HCEC 1CT (cell line): ENCODE data around the gene PFDN1.

ENCODE experiments used
- DNase-seq: peaks from one replicate; pipeline ENCODE4 v3.0.0-alpha.2; 2017

PFDN1 gene

DNA sequence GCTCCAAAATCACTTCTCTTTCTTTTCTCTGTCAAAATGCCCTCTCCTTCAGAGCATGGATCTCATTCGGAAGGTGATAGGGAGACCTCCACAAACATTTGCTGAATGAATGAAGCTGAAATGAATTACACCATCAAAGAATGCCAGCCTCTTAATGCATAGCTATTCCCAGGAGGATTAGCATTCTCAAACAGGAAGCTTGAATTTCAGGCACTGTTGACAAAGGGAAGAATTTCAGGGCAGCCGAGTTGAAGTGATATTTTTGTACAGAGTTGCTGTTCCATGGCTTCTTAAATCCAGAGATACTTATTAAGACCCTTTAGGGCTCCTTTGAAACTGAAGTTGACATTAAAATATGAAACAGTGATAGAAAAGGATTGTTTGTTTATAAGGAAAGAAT, 24.7 kb upstream of the PFDN1 start:
- no peak for DNase-seq

DNA sequence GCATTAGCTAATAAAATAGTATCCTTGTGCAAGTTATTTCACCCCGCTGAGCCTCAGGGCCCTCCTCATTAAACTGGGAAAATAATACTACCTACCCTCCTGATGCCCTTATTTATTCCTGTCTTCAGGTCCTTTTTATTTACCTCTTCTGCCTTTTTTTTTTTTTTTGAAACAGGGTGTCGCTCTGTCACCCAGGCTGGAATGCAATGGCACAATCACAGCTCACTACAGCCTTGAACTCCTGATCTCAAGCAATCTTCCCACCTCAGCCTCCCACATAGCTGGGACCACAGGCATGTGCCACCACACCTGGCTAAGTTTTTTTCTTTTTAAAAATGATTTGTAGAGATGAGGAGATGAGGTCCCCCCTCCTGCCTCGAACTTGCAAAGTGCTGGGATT, 22.6 kb upstream of the PFDN1 start:
- DNase-seq: no peak

DNA sequence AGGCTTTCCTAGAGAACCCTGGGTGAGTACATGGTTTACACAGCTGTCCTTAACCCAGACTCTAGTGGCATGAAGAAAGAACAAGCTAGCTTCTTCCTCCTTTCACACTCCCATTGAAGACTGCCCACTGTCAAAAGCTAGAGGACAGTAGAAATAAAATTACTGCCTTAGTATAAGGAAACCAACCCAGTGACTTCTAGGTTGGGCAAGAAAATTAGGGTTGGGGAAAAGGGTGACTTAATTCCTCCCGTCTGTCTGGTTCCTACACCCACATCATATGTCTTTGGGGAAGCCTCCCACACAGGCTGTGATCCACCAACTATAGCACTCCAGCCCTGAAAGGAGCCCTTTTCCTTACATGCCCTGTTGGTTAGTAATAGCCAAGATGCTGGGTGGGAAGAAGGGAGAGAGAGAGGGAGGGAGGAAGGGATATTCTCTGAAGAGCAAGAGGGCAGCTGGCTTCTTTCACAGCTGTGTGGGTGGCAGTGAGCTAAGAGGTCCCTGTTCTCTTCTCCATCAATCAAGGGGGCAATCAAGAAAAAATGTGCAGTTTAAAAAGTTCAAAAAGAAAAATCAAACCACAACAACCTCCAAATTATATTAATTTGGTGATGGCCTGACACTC, 21.8 kb upstream of the PFDN1 start:
- peak; percentile 82 for DNase-seq

DNA sequence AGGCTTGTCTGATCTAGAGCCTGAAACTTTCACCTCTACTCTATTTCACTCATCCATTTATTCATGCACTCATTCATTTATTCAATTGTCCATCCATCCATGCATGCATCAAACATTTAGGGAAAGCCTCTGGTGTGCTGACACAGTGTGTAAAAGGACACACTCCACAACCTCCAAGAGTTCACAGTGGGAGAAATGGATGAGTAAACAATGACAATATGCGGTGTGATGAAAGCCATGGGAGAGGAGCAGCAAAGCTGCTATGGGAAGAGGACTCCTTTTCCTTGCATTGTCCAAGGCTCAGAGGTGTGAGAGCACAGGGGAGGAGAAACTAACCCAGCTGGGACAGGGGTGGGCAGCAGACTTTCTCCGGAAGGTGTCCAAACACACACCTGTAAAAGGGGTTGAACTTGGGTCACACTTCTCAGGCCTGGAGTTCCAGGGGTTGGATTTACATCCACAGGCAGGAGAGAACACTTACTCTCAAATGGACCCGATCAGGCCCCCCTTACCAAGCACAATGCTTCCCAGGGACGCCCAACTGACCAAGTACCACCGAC, 21.2 kb upstream of the PFDN1 start:
- DNase-seq: peak; percentile 65

DNA sequence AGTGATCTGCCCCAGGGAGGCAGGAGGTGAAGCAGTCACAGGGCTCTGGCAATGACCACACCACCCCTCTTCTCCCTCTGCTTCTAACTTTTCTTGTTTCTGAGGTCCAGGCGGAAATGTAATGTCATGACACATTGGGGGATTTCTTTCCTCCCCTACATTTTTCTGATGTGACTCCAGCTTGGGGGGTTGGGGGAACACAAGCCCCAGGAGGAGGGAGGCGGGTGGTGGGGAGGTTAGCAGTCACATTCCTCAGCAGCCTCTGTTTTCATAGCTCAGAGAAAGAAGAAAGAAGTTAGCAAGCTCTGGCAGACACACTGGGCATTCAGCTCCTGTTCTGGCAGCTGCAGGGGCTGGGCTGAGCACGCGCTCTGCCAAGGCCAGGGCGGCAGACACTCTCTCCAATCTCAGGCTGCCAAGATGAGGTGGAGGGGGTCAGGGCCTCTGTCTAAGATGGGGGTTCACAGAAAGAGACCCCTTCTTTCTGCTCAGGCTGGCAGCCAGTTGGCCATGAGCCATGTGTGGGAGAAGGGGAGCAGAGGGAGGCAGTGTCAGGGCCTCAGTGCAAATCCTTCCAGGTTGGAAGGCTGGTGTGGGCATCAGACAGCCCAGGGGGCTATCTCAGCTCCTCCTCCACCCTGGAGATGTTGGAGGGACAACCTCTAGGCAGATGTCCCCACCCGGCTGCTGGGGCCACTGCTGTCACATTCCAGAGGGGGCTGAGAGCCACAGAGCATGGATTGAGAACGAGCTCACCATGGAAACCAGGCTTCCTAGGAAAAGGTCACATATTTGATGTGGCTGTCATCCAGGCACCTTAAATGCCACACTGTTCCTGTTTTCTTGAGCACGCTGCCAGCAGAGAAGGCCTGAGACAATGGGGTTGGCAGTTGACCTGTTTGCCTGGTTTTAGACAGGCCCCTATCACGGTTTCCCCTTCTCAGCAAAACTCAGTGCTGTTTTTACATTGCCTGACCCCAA, 20.1 kb upstream of the PFDN1 start:
- DNase-seq: peak; percentile 95

DNA sequence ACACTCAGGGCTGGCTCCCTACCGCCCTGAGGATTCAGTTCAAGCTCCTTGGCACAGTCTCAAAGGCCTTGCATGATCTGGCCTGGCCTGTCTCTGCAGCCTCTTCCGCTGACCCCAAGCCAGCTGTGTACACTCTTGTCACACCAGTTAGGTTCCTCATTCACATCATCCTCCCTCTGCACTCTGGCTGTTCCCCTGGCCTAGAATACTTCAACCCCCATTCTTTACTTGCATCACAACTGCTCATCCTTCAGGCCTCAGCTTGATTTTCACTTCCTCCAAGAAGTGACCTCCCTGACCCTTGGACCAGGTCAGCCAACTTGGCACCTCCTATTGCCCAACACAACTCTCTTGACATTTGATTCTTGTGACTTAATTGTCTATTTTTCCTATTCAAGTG, 18.9 kb upstream of the PFDN1 start:
- no peak for DNase-seq

DNA sequence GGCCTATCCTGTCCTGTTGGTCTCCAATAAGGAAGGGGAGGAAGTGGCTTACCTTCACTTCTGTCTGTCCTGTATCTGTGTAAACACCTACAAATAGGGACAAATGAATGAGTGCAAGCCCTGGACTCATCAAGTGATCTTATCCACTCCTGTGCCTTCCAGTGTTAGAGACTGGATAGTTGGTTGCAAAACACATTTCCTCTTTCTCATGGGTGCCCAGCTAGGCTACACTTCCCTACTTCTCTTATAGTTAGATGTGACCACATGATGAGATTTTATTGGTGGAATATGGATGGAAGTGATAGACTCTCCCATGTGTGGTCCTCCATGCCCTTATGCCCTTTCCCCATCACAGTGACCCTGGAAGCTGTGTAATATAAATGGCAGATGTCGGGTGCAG, 16.9 kb upstream of the PFDN1 start:
- DNase-seq: no peak

DNA sequence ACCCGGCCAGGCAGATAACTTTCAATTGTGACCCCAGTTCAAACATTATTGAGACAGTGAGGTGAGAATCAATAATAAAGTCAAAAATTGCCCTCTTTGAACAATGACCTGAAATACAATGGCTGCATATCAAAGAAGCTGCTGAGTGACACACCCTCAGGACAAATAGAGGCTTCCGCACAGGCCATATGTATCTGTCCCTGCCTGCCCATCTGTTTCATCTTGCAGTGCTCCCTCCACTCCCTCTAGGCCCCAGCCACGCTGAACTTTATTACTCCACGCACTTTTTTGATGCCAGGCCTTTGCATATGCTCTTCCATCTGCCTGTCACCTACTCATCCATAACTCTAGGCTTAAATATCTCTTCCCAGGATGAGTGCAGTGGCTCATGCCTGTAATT, 15.9 kb upstream of the PFDN1 start:
- no peak for DNase-seq

DNA sequence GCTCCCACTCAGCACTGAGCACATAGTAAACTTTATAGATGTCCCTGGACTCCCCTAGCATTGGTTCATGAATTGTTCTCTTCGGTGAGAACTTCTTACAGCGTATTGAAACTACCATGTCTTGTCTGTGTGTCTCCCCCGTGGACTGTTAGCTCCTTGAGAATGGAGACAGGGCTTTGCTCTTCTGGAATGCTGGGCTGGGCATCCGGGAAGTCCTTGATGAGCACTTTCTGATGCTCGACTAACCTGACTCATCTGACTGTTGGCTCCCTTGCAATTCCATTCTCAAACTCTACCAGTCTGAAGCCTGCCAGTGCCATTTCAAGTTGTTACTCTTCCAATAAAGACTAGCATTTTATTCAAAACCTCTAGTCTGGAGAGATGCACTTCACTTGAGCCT, 15.0 kb upstream of the PFDN1 start:
- DNase-seq: peak; percentile 78

DNA sequence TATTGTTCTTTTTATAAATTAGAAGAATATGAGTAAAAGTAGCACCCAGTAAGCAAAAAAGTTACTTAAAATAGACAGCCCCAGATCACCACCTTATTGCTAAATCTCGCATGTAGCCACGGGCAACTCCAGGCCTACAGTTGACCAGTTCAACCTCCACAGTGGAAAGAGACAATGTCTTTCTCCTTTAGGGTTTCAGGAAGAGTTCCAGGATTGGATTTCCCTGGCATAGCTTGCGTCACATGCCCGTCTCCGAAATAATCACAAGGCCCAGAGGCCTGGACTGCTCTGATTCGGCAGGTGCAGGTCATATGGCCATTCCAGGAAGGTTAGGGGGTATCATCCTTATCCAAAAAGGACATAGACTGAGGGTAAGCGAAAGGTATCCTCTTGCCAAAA, 9.9 kb upstream of the PFDN1 start:
- DNase-seq: no peak

DNA sequence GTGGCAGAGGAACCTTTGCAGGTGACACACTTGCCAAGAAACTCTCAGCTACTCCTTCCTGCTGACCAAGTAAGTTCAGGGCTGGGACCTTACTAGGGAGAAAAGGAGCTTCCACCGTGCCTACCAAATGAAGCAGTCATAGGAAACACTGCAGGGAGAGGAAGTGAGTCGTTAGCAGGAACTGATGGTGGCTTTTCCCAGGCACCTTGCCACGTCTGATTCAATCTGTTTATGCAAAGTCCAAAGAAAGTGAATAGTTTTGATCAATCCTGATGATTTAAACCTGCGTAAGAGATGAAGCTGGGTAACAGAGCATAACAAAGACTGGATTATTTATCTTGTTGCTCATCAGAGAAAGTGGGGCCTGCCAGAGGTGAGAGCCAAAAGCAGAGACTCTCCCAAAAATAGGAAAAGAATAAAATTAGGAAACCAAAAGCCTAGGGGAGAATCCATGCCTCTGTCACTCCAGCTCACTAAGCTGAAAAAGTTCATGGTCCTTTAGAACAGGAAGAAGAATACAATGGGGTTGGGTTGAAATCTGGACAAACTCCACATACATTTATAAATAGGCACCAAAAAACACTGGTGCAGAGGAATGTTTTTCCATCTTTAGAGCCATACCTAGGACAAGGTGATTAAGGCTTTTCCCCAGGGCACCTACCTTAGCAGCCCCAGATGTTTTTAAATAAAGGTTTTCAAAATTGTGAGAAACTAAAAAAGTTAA, 9.3 kb upstream of the PFDN1 start:
- DNase-seq: peak; percentile 99

DNA sequence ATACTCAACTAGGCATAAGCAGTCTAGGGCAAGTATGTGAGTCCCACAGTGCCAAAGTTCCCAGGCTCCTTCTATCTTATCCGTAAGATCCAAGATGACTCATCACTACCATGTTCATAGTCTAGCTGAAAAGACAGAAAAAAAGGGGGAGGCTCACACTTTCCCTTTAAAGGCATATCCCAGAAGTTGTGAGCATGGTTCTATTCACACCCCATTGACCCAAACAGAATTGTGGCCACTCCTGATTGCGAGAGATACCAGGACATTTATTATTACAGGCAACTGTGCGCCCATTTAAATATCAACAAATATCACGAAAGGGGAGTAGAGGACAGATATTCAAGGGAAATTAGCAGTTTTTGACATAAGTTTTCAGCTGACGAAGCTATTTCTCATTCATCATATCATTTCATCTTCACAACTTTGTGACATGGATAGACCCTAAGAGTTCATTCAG, 8.1 kb upstream of the PFDN1 start:
- peak; percentile 94 for DNase-seq

DNA sequence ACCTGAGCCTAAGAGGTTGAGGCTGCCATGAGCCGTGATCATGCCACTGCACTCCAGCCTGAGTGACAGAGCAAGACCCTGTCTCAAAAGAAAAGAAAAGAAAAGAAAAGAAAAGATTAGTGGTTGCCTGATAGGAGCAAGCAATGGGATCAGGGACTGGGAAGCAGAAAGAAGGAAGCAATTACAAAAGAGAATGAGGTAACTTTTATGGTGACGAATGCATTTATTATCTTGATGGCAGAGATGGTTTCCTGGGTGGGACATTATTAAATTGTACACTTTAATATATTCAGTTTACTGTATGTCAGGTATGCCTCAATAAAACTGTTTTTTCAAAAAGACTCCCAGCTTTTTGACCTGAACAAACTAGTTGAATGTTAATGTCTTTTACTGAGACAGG, 7.5 kb upstream of the PFDN1 start:
- DNase-seq: no peak

DNA sequence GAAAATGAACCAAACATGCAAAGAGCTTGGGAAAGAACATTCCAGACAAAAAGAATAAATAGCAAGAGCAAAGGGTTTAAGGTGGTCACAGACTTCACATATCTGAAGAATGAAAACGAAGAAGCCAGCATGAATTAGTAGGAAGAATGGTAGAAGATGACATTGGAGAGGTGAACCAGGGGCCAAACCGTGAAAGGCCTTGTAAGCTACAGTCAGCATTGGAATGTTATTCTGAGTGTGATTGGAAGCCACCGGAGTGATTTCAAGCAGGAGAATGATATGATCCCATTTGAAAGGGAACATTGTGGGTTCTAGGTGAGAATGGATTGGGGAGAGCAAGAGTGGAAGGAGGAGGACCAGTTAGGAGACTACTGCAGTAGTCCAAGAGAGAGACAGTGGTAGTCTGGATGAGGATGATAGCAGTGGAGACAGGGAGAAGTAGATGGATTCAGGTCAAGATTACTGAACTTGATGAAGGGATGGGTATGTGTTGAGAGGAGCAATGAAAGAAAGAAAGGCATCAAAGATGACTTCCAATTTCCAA, 6.9 kb upstream of the PFDN1 start:
- no peak for DNase-seq

DNA sequence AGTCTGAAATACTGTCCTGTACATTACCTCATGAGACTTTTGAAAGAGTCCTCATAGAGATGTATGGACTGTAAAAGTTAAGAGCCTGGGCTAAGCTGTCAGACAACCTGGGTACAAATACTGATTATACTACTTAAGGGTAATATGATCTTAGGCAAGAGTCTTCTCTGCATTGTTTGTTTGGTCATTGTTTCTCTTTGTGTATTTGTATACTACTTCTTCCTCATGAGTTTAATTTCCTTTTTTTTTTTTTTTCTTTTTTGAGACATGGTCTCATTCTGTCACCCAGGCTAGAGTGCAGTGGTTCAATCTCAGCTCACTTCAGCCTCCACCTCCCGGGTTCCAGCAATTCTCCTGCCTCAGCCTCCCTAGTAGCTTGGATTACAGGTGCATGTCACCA, 2.6 kb upstream of the PFDN1 start:
- no peak for DNase-seq

DNA sequence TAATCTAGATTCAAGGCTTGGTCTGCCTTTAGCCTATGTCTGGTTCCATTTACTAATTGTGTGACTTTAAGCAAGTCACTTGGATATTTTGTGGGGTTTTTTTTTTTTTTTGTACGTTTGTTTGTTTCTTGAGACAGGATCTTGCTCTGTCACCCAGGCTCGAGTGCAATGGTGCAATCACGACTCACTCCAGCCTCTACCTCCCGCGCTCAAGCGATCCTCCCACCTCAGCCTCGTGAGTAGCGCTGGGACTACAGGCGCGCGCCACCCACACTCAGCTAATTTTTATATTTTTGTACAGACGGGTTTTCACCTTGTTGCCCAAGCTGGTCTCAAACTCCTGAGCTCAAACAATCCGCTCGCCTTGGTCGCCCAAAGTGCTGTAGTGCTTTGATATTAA, 1.1 kb upstream of the PFDN1 start:
- DNase-seq: no peak

DNA sequence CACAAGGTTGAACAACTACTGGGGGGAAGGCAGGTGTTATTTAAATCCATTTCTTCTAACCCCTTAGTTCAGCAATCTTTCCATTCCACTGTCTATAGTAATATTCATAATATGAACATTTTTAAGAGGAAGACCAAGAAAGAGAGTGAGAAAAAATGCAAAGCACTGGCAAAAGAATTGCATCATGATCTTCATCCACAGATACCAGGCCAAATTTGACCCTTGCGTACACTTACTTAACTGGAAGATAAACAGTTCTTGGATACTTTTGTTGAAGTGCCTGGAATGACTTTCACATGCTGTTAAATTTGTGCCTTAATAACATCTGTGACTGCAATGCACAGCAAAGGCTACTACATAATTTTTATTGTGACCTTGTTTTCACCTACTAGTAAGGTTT, 1.8 kb downstream of the PFDN1 start:
- no peak for DNase-seq

DNA sequence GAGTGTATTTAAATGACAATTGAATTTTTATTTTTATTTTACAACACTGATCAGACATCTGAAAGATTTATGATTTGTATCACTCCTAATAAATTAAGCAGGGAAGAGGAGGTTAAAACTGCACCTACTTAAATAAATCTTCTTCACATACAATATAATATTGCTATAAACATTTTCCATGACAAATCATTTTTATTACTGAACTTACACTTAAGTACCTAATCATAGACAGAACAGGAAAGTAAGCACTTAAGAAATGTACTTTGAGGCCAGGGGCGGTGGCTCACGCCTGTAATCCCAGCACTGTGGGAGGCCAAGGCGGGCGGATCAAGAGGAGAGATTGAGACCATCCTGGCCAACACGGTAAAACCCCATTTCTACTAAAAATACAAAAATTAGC, 3.8 kb downstream of the PFDN1 start:
- DNase-seq: no peak

DNA sequence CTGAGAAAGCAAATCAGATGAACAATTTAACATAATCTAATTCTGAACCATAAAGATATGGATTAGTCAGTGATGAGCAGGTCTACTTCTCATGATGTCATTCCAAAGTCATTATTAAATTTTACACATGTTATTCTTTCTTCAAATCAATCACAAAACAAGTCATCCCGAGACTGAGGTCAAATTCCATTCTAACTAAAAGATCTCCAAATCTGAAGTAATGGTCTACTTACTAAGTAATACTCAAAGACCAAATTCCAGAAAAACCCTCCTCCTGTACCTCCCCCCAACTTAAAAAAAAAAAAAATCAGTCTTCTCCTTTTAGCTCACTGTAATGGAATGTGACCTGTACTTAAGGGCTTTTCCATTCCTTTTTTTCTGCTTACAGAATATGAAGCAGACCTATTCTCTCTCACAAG, 4.7 kb downstream of the PFDN1 start:
- DNase-seq: peak; percentile 84

DNA sequence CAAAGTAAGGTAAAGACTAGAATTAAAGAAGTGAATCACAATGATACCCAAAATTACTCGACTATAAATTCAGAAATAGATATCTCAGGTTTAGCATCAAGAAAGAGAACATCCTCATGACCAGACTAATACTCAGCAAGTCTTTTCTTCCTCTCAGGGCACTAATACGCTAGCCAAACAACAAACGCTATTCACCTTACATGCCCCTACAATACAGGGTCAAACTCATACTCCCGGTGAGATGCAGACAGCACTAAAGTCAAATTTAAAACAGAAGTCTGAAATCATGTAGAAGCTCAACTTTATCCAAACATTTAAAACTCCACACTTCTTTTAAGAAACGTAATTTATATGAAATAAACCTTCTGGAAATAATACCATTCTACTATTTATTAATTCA, 5.6 kb downstream of the PFDN1 start:
- DNase-seq: no peak

DNA sequence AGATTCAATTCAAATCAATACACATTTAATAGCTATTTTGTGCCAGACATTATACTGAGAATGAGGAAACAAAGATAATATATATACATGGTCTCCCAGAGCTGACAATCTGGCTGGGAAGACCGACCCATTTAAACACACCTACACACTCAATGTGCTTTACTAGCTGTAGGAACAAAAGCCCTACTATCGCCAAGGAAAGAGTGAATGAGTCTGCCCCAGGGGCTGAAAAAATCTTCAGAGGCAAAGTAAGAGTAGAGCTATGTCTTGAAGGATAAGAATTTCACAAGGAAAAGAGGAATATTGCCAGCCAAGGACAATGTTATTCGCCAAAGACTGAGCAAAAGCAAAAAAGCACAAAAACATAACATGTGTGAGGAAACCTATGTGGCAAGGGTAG, 6.6 kb downstream of the PFDN1 start:
- DNase-seq: no peak

DNA sequence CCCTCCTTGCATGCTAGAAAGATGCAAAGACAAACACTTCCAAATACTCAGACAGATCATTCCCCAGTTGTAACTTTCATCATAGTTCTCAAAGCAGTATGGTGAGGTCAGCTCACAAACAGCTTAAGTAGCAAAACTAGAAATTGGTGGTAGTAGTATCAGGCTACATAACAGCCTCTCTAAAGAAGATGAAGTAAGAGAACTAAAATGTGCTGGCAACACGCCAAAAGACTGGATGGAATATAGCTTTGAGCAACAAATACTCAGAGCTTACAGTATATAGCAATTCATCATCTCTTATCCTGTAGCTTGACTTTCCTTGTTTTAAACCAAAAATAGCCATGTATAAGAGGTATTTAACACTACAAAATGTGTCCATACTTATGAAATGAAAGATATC, 7.5 kb downstream of the PFDN1 start:
- DNase-seq: peak; percentile 94

DNA sequence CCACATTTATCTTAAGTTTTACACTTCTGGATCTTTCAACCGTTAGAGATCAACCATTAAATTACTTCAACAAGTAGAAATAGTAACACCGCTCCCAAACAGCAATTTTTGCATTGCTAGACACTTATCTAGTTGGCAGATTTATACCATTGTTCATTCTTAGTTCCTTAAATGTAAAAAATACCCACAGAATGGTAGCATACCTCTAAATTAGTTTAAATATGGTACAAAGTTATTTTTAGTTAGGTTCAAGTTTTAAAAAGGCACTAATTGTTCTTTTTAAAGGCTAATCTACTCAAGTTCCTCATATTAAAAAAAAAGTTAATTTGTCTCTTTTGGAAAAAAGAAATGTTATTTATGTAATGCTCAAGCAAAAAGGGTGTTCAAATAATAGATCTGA, 8.1 kb downstream of the PFDN1 start:
- no peak for DNase-seq
